Neural cell (in vitro differentiated cells): ENCODE data around the gene MAP3K1. TPM values are rescaled to one million over a fixed set of nuclear protein-coding genes. Genes with fewer than 3 reads are reported as not detected.
A peak's percentile ranks its signal among the peaks of the same experiment; 100 is the strongest.

Source experiments
- H2AFZ ChIP-seq: fragments of 200-600, 300-800 bp; sonication (generic), shearing (Covaris generic); 2 replicates; pipeline ENCODE4 v1.6.0; 2014; ENCODE audit warnings: low read depth, mild to moderate bottlenecking, antibody characterized with exemption, low read length, moderate library complexity
- H3F3A ChIP-seq: fragments of 200-600 bp; shearing (Covaris generic); 2 replicates; pipeline ENCODE4 v1.6.1; 2016; ENCODE audit warnings: mild to moderate bottlenecking, moderate library complexity, mixed read lengths, antibody characterized with exemption, low read length; ENCODE audit not compliant: insufficient read depth, poor library complexity, severe bottlenecking
- H3K27ac ChIP-seq: fragments of 200-600, 300-800 bp; sonication (generic), shearing (Covaris generic); 2 replicates; pipeline ENCODE4 v1.5.1; 2014; ENCODE audit warnings: mild to moderate bottlenecking, low read length, moderate library complexity
- H3K27me3 ChIP-seq: fragments of 300-800, 200-600 bp; sonication (generic), shearing (Covaris generic); 2 replicates; pipeline ENCODE4 v1.6.0; 2014; ENCODE audit warnings: mild to moderate bottlenecking, low read depth, low read length, moderate library complexity; ENCODE audit not compliant: insufficient read depth
- H3K36me3 ChIP-seq: fragments of 300-800, 200-600 bp; sonication (generic), shearing (Covaris generic); 2 replicates; pipeline ENCODE4 v1.5.1; 2014; ENCODE audit warnings: mild to moderate bottlenecking, antibody characterized with exemption, low read length, moderate library complexity; ENCODE audit not compliant: insufficient read depth
- H3K4me2 ChIP-seq: fragments of 300-800, 200-600 bp; sonication (generic), shearing (Covaris generic); 2 replicates; pipeline ENCODE4 v1.6.0; 2014; ENCODE audit warnings: mild to moderate bottlenecking, low read length
- H3K4me3 ChIP-seq: fragments of 300-800, 200-600 bp; sonication (generic), shearing (Covaris generic); 2 replicates; pipeline ENCODE4 v1.5.1; 2014; ENCODE audit warnings: mild to moderate bottlenecking, low read length, moderate library complexity
- H3K79me2 ChIP-seq: fragments of 200-600 bp; shearing (Covaris generic); replicated peaks from 2 replicates; pipeline ENCODE4 v1.6.0; 2014; ENCODE audit warnings: mild to moderate bottlenecking, low read length, moderate library complexity; ENCODE audit not compliant: insufficient read depth
- H3K9ac ChIP-seq: fragments of 300-800, 200-600 bp; sonication (generic), shearing (Covaris generic); 2 replicates; pipeline ENCODE4 v1.6.1; 2016; ENCODE audit warnings: mild to moderate bottlenecking, low read length, mixed read lengths
- H3K9me2 ChIP-seq: fragments of 200-600 bp; shearing (Covaris generic); 2 replicates; pipeline ENCODE4 v1.6.1; 2016; ENCODE audit warnings: mild to moderate bottlenecking, low read length, mixed read lengths; ENCODE audit not compliant: insufficient read depth
- H3K9me3 ChIP-seq: fragments of 200-600, 300-800 bp; sonication (generic), shearing (Covaris generic); 2 replicates; pipeline ENCODE4 v1.6.1; 2016; ENCODE audit warnings: mild to moderate bottlenecking, mixed run types, low read length, moderate library complexity, mixed read lengths
- H4K20me1 ChIP-seq: fragments of 200-600 bp; shearing (Covaris generic); 2 replicates; pipeline ENCODE4 v1.6.1; 2016; ENCODE audit warnings: mild to moderate bottlenecking, mixed run types; ENCODE audit not compliant: insufficient read depth
- CTCF ChIP-seq: fragments of 450-650 bp; IDR thresholded peaks from 2 replicates; pipeline ENCODE4 v1.5.1; 2014; ENCODE audit warnings: antibody characterized with exemption, mild to moderate bottlenecking, moderate library complexity; ENCODE audit not compliant: poor library complexity, severe bottlenecking
- EP300 ChIP-seq: fragments of 450-650 bp; conservative IDR thresholded peaks from 2 replicates; pipeline ENCODE4 v1.6.1; 2014; ENCODE audit warnings: antibody characterized with exemption, mild to moderate bottlenecking, moderate library complexity; ENCODE audit not compliant: poor library complexity, severe bottlenecking
- EZH2 ChIP-seq: fragments of 200-600, 300-800 bp; shearing (Covaris generic), sonication (generic); IDR thresholded peaks from 2 replicates; pipeline ENCODE4 v1.6.1; 2014; ENCODE audit warnings: antibody characterized with exemption, low read length, borderline replicate concordance, mild to moderate bottlenecking; ENCODE audit not compliant: insufficient read depth, poor library complexity, severe bottlenecking
- MXI1 ChIP-seq: fragments of 450-650 bp; conservative IDR thresholded peaks from 2 replicates; pipeline ENCODE4 v1.6.1; 2014; ENCODE audit warnings: antibody characterized with exemption, mild to moderate bottlenecking; ENCODE audit not compliant: poor library complexity, severe bottlenecking
- POLR2AphosphoS5 ChIP-seq: IDR thresholded peaks from 2 replicates; pipeline ENCODE4 v1.6.1; 2012
- RAD21 ChIP-seq: fragments of 450-650 bp; conservative IDR thresholded peaks from 2 replicates; pipeline ENCODE4 v1.6.1; 2014; ENCODE audit warnings: antibody characterized with exemption, mild to moderate bottlenecking, moderate library complexity
- SMC3 ChIP-seq: fragments of 450-650 bp; conservative IDR thresholded peaks from 2 replicates; pipeline ENCODE4 v1.6.1; 2014; ENCODE audit warnings: antibody characterized with exemption, mild to moderate bottlenecking, moderate library complexity; ENCODE audit not compliant: poor library complexity
- TAF1 ChIP-seq: IDR thresholded peaks from 2 replicates; pipeline ENCODE4 v1.6.1; 2012; ENCODE audit warnings: low read depth
- polyA minus RNA-seq: library from RNA; depleted of rRNA, polyadenylated mRNA; stranded (reverse); fragments of >200 nt; gene quantifications from 2 replicates; pipeline ENCODE4 v1.2.3, GENCODE V29; 2014
- polyA plus RNA-seq: library from polyadenylated mRNA; depleted of rRNA; stranded (reverse); fragments of >200 nt; gene quantifications from 2 replicates; pipeline ENCODE4 v1.2.3, GENCODE V29; 2014
- TF ChIP-seq, protein P1 (sequence below): IDR thresholded peaks from 2 replicates; pipeline ENCODE4 v1.6.1; 2012; ENCODE audit warnings: borderline replicate concordance

Gene MAP3K1
- polyA plus RNA-seq (22.8 and 26.4 TPM in 2 replicates), polyA minus RNA-seq (54.3 and 57.3 TPM in 2 replicates)

GRCh38 chr5:56814963-56815657 is at the start of gene MAP3K1:
TSS of gene MAP3K1 (plus strand) at chr5:56815549. CDS start at chr5:56815574, 25 bp downstream.
- Histone ChIP-seq H3K4me3 (peak within 1 kb of the TSS; percentile 86), H3F3A (no peaks in the 10 kb centered on the region), H3K4me2 (peak within 1 kb of the TSS; percentile 43), H3K9ac (peak within 1 kb of the TSS; percentile 77), H3K79me2 (peaks cover 39% of the 10 kb centered on the region), H3K27me3 (peaks cover 19% of the 10 kb centered on the region), H3K9me3 (no peaks in the 10 kb centered on the region), H3K27ac (peak within 1 kb of the TSS; percentile 53), H3K9me2 (no peaks in the 10 kb centered on the region), H2AFZ (peak within 1 kb of the TSS; percentile 28), H3K36me3 (no peaks in the 10 kb centered on the region), H4K20me1 (peaks cover 6% of the 10 kb centered on the region)
- peak; percentile 62 for TF ChIP-seq SMC3
- peak; percentile 58 for TF ChIP-seq CTCF
- TF ChIP-seq MXI1: peak; percentile 43
- TF ChIP-seq POLR2AphosphoS5: peak; percentile 14
- peak; percentile 61 for TF ChIP-seq RAD21
- TF ChIP-seq EZH2: no peak
- TF ChIP-seq TAF1: no peak
- TF ChIP-seq, protein P1, sequence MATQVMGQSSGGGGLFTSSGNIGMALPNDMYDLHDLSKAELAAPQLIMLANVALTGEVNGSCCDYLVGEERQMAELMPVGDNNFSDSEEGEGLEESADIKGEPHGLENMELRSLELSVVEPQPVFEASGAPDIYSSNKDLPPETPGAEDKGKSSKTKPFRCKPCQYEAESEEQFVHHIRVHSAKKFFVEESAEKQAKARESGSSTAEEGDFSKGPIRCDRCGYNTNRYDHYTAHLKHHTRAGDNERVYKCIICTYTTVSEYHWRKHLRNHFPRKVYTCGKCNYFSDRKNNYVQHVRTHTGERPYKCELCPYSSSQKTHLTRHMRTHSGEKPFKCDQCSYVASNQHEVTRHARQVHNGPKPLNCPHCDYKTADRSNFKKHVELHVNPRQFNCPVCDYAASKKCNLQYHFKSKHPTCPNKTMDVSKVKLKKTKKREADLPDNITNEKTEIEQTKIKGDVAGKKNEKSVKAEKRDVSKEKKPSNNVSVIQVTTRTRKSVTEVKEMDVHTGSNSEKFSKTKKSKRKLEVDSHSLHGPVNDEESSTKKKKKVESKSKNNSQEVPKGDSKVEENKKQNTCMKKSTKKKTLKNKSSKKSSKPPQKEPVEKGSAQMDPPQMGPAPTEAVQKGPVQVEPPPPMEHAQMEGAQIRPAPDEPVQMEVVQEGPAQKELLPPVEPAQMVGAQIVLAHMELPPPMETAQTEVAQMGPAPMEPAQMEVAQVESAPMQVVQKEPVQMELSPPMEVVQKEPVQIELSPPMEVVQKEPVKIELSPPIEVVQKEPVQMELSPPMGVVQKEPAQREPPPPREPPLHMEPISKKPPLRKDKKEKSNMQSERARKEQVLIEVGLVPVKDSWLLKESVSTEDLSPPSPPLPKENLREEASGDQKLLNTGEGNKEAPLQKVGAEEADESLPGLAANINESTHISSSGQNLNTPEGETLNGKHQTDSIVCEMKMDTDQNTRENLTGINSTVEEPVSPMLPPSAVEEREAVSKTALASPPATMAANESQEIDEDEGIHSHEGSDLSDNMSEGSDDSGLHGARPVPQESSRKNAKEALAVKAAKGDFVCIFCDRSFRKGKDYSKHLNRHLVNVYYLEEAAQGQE: no peak
- TF ChIP-seq EP300: no peak

GRCh38 chr5:56766926-56767325 is 48.4 kb upstream of the MAP3K1 start:
- TF ChIP-seq, protein P1: no peak
- TF ChIP-seq SMC3 (no peak), POLR2AphosphoS5 (no peak)
- no peaks in the 10 kb centered on the region for H3K9me2 ChIP-seq
- H3K36me3 ChIP-seq: no peaks in the 10 kb centered on the region
- H2AFZ ChIP-seq: no peak overlapping the region
- H4K20me1 ChIP-seq: no peaks in the 10 kb centered on the region
- no peaks in the 10 kb centered on the region for H3K27me3 ChIP-seq
- no peak overlapping the region for H3K27ac ChIP-seq
- H3K9me3 ChIP-seq: no peaks in the 10 kb centered on the region
- H3K4me3 ChIP-seq: no peak overlapping the region
- H3F3A ChIP-seq: no peaks in the 10 kb centered on the region
- no peak overlapping the region for H3K4me2 ChIP-seq
- H3K79me2 ChIP-seq: no peaks in the 10 kb centered on the region
- no peak overlapping the region for H3K9ac ChIP-seq
